ENCODE results near the gene NRXN2.

The NRXN2 gene

GRCh38 chr11:64649291-64649697 lies 73.7 kb downstream of the NRXN2 start:
- no peak for DNase-seq (ENCODE audit: low read depth in 2 of 2)

GRCh38 chr11:64648551-64648950 lies 74.4 kb downstream of the NRXN2 start:
- DNase-seq (ENCODE audit: low read depth in 2 of 2), result no peak

- DNase-seq (ENCODE audit: low read depth in 2 of 2), result no peak
Observed at GRCh38 chr11:64647019-64647779, 75.8 kb downstream of the NRXN2 start.

- no peak for DNase-seq (ENCODE audit: low read depth in 2 of 2)
Observed at GRCh38 chr11:64644647-64645275, 78.2 kb downstream of the NRXN2 start.

GRCh38 chr11:64643920-64644646 lies 78.9 kb downstream of the NRXN2 start:
- DNase-seq (ENCODE audit: low read depth in 2 of 2), result no peak

GRCh38 chr11:64643256-64643881 lies 79.6 kb downstream of the NRXN2 start:
- DNase-seq (ENCODE audit: low read depth in 2 of 2), result no peak

GRCh38 chr11:64642871-64643255 lies 80.1 kb downstream of the NRXN2 start:
- DNase-seq (ENCODE audit: low read depth in 2 of 2), result no peak

GRCh38 chr11:64642418-64642735 lies 80.6 kb downstream of the NRXN2 start:
- DNase-seq (ENCODE audit: low read depth in 2 of 2), result no peak

GRCh38 chr11:64641596-64642417 lies 81.2 kb downstream of the NRXN2 start:
- DNase-seq (ENCODE audit: low read depth in 2 of 2), result no peak

- no peak for DNase-seq (ENCODE audit: low read depth in 2 of 2)
Observed at GRCh38 chr11:64639885-64640284, 83.1 kb downstream of the NRXN2 start.

GRCh38 chr11:64638829-64639228 lies 84.2 kb downstream of the NRXN2 start:
- no peak for DNase-seq (ENCODE audit: low read depth in 2 of 2)

GRCh38 chr11:64638018-64638665 lies 84.9 kb downstream of the NRXN2 start:
- no peak for DNase-seq (ENCODE audit: low read depth in 2 of 2)

- DNase-seq (ENCODE audit: low read depth in 2 of 2), result no peak
Observed at GRCh38 chr11:64637334-64638017, 85.5 kb downstream of the NRXN2 start.

GRCh38 chr11:64633555-64634159 lies 89.3 kb downstream of the NRXN2 start:
- DNase-seq (ENCODE audit: low read depth in 2 of 2), result no peak

- no peak for DNase-seq (ENCODE audit: low read depth in 2 of 2)
Observed at GRCh38 chr11:64632654-64633053, 90.3 kb downstream of the NRXN2 start.

- no peak for DNase-seq (ENCODE audit: low read depth in 2 of 2)
Observed at GRCh38 chr11:64632237-64632636, 90.8 kb downstream of the NRXN2 start.

GRCh38 chr11:64631675-64632074 lies 91.3 kb downstream of the NRXN2 start:
- DNase-seq (ENCODE audit: low read depth in 2 of 2), result no peak

GRCh38 chr11:64629796-64630562 lies 93.0 kb downstream of the NRXN2 start:
- DNase-seq (ENCODE audit: low read depth in 2 of 2), result no peak

GRCh38 chr11:64629103-64629502 lies 93.9 kb downstream of the NRXN2 start:
- no peak for DNase-seq (ENCODE audit: low read depth in 2 of 2)

All from stimulated activated CD8-positive, alpha-beta memory T cell treated with anti-CD3 and anti-CD28 coated beads, Interleukin-7, amount 100 ng/mL, for 4 hours (primary cell).